HG02588 (cell line): ENCODE data around the gene KCNQ5.
"Not testable (repeated sequence)": the region's sequence is repeated elsewhere in the genome, so short reads cannot be mapped to it uniquely, and the experiment has no call there.

ENCODE experiments used
- ATAC-seq: cut with Tn5 transposase; IDR thresholded peaks from one replicate; pipeline ENCODE4 v1.9.1; 2021; ENCODE audit warnings: mild to moderate bottlenecking, moderate library complexity; ENCODE audit not compliant: unreplicated experiment

Gene KCNQ5

GRCh38 chr6:72944660-72945059, 322.8 kb downstream of the KCNQ5 start:
- no peak for ATAC-seq

GRCh38 chr6:72946774-72947173, 324.9 kb downstream of the KCNQ5 start:
- ATAC-seq = no peak

DNA sequence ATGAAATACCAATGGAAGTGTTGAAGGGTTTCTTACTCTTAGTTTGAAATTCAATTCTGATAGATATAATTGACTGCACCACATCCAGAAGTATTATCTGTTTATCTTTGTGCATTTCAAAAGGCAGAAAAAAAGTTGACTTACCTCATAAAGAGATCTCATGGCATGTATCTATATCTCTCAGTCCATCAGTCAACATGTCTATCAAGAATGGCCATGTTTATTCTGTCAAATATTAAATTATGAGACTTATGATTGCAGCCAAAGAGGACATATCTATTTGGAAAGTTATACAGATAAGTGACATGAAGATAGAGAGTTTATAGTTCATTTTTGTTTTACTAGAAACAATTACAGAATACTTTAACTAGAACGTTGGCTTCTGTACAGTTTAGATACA, 325.7 kb downstream of the KCNQ5 start:
- no peak for ATAC-seq

- no peak for ATAC-seq
These were observed 326.3 kb downstream of the KCNQ5 start for GRCh38 chr6:72948153-72948552.

DNA sequence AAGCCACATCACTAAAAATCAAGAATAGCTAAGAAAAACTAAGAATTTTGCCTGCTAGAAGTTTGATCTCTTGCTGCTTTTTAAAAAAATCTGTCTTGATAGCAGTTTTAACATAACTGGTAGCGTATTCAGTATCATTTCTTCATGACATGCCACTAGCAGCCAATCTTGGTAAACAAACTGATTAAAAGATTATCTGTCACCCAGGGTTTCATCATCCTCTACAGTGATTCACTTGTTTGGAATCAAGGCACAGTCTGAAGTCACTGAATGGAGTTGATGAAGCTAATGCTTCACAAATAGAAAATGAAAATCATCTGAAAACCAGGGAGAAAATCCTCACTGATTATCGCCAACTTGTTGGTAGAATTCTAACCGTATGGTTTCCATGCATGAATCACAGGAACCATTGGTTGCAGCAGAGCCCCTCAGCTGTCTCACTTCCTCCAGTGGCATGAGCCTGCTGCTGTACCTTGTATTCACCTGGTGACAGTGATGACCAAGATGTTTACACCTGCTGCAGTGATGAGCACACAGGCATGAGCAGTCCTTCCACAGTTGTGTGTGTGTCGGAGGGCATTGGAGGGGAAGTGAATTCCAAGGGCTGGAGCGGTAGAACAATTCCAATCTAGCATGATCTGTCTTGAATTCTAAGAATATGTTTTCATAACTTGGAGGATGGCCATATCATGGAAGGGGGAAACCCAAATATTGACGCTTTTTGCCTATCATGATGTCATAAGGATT, 328.4 kb downstream of the KCNQ5 start:
- ATAC-seq = no peak

- ATAC-seq = no peak
These were observed 331.2 kb downstream of the KCNQ5 start for GRCh38 chr6:72952808-72953630.

GRCh38 chr6:72953971-72954381, 332.1 kb downstream of the KCNQ5 start:
- no peak for ATAC-seq

DNA sequence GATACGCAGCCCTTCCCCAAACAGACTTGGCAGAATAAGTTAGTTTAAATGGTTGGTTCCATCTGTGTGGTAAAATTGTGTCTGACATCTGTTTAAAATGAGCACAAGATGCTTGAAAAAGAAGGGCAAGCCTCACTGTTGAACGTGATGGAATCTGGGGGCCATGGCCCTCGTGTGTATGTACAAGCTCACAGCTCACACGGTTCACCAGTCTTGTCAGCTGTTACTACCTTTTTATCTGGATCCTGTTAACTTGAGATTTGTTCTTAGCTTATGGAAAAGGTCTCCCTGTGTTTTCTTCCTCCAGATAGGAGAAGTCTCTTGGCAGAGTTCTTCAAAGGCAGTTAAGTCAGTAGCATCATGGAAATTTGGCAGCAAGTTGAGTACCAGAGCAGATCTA, 332.9 kb downstream of the KCNQ5 start:
- no peak for ATAC-seq

DNA sequence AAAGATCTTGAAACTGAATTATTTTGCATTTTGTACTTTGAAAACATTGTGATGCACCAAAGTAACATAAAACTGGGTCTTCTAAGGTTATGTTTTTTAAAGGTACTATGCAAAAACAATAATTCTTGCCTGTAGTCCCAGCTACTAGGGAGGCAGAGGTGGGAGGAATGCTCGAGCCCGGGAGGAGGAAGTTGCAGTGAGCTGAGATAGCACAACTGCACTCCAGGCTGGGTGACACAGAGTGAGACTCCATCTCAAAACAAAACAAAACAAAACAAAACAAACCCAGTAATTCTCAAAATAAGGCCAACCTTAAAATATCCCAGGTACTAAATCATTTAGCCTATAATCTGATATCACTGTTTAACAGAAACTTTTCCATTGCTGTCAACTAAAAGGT, 333.8 kb downstream of the KCNQ5 start:
- ATAC-seq = no peak

- ATAC-seq = no peak
These were observed 334.4 kb downstream of the KCNQ5 start for GRCh38 chr6:72956272-72956671.

- ATAC-seq = no peak
These were observed 338.0 kb downstream of the KCNQ5 start for GRCh38 chr6:72959821-72960220.

- ATAC-seq = no peak
These were observed 342.1 kb downstream of the KCNQ5 start for GRCh38 chr6:72963946-72964345.

GRCh38 chr6:72966628-72967280, 344.9 kb downstream of the KCNQ5 start:
- ATAC-seq = no peak

- ATAC-seq = no peak
These were observed 345.5 kb downstream of the KCNQ5 start for GRCh38 chr6:72967329-72967728.

GRCh38 chr6:72968704-72969103, 346.8 kb downstream of the KCNQ5 start:
- ATAC-seq = no peak

DNA sequence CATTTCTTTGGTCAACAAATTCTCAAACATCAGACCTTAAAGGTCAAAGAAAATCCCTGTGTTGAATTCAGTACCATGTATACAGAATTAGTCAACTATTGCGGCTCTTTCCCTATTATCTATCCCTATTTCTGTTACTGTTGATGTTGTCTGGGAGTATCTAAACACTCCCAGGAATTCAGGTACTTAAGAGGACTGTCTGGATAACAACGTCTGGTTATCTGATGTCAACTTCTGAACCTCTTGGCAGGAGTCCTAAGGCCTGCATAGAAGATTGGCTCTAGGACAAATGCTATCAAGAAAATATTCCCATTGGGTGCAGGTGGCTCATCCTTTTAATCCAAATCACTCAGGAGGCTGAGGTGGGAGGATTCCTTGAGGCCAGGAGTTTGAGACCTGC, 347.8 kb downstream of the KCNQ5 start:
- ATAC-seq = no peak

GRCh38 chr6:72972579-72972978, 350.7 kb downstream of the KCNQ5 start:
- ATAC-seq = no peak

GRCh38 chr6:72974276-72974675, 352.4 kb downstream of the KCNQ5 start:
- no peak for ATAC-seq

DNA sequence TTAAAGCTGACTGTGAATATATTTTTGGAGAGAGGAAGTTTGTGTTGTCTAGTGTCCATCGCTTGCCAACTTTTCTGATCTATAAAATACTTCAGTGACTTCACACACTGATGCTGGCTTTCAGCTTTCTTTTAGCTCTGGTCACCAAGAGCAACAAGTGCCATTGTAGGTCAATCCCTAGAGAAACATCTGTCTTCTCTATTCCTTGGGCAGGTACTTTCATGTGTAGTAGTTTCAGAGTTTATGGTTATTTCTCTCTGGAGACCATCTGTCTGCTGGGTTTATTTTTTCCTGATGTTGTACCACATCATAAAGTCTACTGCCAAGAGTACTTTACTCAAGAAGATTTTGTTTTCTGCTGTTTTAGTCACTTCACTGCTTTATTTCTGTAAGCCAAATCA, 353.5 kb downstream of the KCNQ5 start:
- ATAC-seq = no peak

DNA sequence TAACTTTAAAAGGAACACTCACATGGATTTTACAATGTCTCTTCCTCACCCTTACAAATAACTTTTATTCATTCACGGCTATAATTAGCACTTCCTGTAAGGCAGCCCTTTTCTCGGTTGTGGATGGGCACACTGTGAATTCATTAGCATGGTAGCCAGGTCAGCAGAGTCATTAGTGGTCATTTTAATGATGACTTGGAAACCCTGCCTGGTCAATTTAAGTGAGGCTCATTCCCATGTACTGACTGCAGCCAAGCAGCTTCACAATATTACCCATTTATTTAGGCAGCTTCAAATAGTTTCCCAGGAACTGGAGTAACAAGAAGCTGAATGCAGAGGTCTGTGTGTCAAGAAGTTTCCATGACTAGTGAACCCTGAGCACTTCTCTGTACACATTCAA, 354.6 kb downstream of the KCNQ5 start:
- no peak for ATAC-seq

DNA sequence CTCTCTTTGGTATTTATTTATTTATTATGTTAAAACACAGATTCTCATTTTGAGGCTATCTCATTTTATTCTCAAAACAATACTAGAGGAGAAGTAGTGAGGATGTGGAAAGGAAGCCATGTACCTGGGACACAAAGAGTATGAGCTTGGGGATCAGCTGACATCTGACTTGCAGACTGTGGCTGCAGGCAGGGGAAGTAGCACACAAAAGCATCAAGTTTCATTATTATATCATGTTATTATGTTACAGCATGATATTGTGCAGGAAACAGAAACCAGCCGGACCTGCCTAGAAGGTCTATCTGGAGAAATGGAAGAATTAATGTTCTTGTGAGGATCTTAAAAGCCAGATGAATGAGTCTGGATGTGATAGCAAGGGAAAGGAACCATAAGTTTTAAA, 355.2 kb downstream of the KCNQ5 start:
- peak; percentile 64 for ATAC-seq

DNA sequence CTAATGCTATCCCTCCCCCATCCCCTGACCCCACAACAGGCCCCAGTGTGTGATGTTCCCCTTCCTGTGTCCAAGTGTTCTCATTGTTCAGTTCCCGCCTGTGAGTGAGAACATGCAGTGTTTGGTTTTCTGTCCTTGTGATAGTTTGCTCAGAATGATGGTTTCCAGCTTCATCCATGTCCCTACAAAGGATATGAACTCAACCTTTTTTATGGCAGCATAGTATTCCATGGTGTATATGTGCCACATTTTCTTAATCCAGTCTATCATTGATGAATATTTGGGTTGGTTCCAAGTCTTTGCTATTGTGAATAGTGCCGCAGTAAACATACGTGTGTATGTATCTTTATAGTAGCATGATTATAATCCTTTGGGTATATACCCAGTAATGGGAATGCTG, 356.9 kb downstream of the KCNQ5 start:
- not testable (repeated sequence) for ATAC-seq
